ENCODE data around the gene MIX23.

The MIX23 gene

DNA sequence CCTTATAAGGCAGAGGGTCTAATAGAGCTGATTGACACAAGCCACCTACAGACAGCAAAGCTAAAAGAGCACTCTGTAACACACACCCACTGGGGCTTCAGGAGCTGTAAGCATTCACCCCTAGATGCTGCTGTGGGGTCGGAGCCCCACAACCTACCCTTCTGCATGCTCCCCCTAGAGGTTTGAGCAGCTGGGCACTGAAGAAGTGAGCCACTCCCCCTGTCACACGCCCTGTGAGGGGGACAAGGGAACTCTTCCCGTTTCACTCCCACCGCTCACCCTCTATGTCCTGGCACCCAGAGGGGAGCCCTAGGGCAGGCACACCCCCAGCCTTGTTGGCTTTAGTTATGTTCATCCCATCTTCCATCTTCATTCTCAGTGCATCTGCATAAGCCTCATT lies 67.4 kb downstream of the MIX23 start:
- Histone ChIP-seq H3K36me3 (ENCODE audit: control insufficient read depth, insufficient read depth, low read length) (no peaks in the 10 kb centered on the region), H3K4me3 (ENCODE audit: low read depth, low read length) (0 out of 2 replicates have a peak overlapping the region, but pooled peaks have one; percentile 11), H3K9me3 (ENCODE audit: control insufficient read depth, insufficient read depth, low read length) (peaks cover 8% of the 10 kb centered on the region; the same call in 1 of the 2 replicates), H3K27ac (ENCODE audit: low read depth, low read length) (no peak overlapping the region), H3K27me3 (ENCODE audit: control insufficient read depth, insufficient read depth, low read length) (no peaks in the 10 kb centered on the region; the same call in 1 of the 2 replicates), H3K9ac (ENCODE audit: low read depth, low read length) (no peak overlapping the region), H3K4me1 (ENCODE audit: control insufficient read depth, insufficient read depth, low read length) (peaks cover 4% of the 10 kb centered on the region; the same call in 1 of the 2 replicates)

DNA sequence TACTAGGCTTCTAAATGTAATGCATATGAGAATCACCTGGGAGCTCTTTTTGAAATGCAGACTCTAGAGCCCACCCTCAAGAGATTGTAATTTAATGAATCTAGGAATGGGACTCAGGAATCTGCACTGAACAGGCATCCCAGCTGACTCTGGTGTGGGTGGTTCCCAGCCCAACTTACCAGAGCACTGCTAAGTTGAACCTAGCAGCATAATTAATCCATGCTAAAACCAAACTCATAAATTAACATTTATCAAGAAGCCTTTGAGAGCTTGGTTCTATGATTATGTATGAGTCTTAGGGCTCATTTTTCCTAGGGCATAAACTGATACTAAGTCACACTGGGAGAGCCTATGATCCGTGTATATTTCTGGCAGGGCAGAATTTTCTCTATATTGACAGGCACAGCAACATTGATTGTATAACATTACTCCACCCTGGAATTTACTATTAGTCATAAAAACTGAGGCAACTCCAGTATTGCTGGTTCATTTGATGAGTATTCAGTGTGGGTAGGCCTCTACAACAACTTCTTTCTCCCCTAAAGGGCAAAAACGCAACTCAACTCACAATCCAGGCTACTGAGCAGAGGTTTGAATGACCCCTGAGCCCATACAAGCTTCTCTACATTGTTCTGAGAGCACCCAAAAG lies 68.7 kb downstream of the MIX23 start:
- H3K4me3 ChIP-seq (ENCODE audit: low read depth, low read length), result no peak overlapping the region
- H3K27me3 ChIP-seq (ENCODE audit: control insufficient read depth, insufficient read depth, low read length), result no peaks in the 10 kb centered on the region; the same call in 1 of the 2 replicates
- peaks cover under 1% of the 10 kb centered on the region; the same call in 1 of the 2 replicates for H3K9me3 ChIP-seq (ENCODE audit: control insufficient read depth, insufficient read depth, low read length)
- no peaks in the 10 kb centered on the region for H3K36me3 ChIP-seq (ENCODE audit: control insufficient read depth, insufficient read depth, low read length)
- no peak overlapping the region for H3K9ac ChIP-seq (ENCODE audit: low read depth, low read length)
- no peak overlapping the region for H3K27ac ChIP-seq (ENCODE audit: low read depth, low read length)
- H3K4me1 ChIP-seq (ENCODE audit: control insufficient read depth, insufficient read depth, low read length), result peaks cover 4% of the 10 kb centered on the region; the same call in 1 of the 2 replicates

DNA sequence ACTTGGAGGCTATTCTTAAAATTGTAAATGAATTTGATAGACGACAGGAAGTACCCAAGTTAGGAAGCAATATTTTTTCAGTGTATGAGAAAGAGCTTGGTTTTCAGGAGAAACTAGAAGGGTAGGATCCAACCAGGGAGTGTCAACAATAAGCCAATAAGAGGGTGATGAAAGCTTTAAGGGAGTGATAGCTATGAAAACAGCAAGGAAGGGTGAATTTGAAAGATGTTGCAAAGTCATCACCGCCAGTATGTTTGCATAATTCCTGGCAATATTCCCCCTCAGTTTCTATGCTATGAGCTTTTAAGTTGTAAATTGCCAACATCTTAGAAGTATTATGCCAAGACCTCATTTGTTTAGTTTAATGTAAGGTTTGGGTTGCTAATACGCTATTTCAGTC lies 69.8 kb downstream of the MIX23 start:
- H3K9ac ChIP-seq (ENCODE audit: low read depth, low read length), result no peak overlapping the region
- no peak overlapping the region for H3K4me3 ChIP-seq (ENCODE audit: low read depth, low read length)
- no peaks in the 10 kb centered on the region for H3K36me3 ChIP-seq (ENCODE audit: control insufficient read depth, insufficient read depth, low read length)
- no peaks in the 10 kb centered on the region for H3K9me3 ChIP-seq (ENCODE audit: control insufficient read depth, insufficient read depth, low read length)
- H3K27ac ChIP-seq (ENCODE audit: low read depth, low read length), result no peak overlapping the region
- no peaks in the 10 kb centered on the region for H3K27me3 ChIP-seq (ENCODE audit: control insufficient read depth, insufficient read depth, low read length)
- H3K4me1 ChIP-seq (ENCODE audit: control insufficient read depth, insufficient read depth, low read length), result peaks cover 4% of the 10 kb centered on the region; the same call in 1 of the 2 replicates

GRCh38 chr3:122312826-122313225 lies 70.2 kb downstream of the MIX23 start:
- Histone ChIP-seq H3K4me1 (ENCODE audit: control insufficient read depth, insufficient read depth, low read length) (peaks cover 4% of the 10 kb centered on the region; the same call in 1 of the 2 replicates), H3K27me3 (ENCODE audit: control insufficient read depth, insufficient read depth, low read length) (no peaks in the 10 kb centered on the region), H3K4me3 (ENCODE audit: low read depth, low read length) (no peak overlapping the region), H3K9ac (ENCODE audit: low read depth, low read length) (no peak overlapping the region), H3K36me3 (ENCODE audit: control insufficient read depth, insufficient read depth, low read length) (no peaks in the 10 kb centered on the region), H3K27ac (ENCODE audit: low read depth, low read length) (no peak overlapping the region), H3K9me3 (ENCODE audit: control insufficient read depth, insufficient read depth, low read length) (no peaks in the 10 kb centered on the region)

DNA sequence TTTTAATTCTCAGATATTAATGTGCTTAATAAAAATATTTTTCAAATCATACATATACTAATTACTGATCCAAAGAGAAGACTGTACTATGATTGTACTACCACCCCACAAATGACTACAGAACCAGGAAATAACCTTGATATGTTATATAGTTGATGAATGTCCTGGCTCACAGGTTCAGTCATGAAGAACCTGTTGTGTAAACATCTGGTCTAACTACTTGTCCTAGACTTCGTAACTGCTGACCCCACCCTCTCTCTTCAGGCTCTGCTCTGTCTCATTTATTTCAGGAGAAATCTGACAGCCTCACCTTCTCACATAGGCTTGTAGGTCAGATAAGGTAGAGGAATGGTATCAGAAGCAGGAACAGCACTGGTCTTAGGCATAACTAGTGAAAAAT lies 72.7 kb downstream of the MIX23 start:
- Histone ChIP-seq H3K27ac (ENCODE audit: low read depth, low read length) (no peak overlapping the region), H3K27me3 (ENCODE audit: control insufficient read depth, insufficient read depth, low read length) (no peaks in the 10 kb centered on the region), H3K9ac (ENCODE audit: low read depth, low read length) (no peak overlapping the region), H3K4me1 (ENCODE audit: control insufficient read depth, insufficient read depth, low read length) (peaks cover 7% of the 10 kb centered on the region; the same call in 1 of the 2 replicates), H3K36me3 (ENCODE audit: control insufficient read depth, insufficient read depth, low read length) (no peaks in the 10 kb centered on the region), H3K4me3 (ENCODE audit: low read depth, low read length) (no peak overlapping the region), H3K9me3 (ENCODE audit: control insufficient read depth, insufficient read depth, low read length) (no peaks in the 10 kb centered on the region)
